Neural progenitor cell (in vitro differentiated cells): Measurements from ENCODE around the gene ZNF691.

ENCODE experiments used
- EZH2 ChIP-seq: fragments of 200-600 bp; sonication (generic); IDR thresholded peaks from 2 replicates; pipeline ENCODE4 v1.6.1; 2017; ENCODE audit warnings: antibody characterized with exemption, mild to moderate bottlenecking, moderate library complexity
- TF ChIP-seq, protein P1 (sequence below): fragments of 200-600 bp; sonication (generic); IDR thresholded peaks from 2 replicates; pipeline ENCODE4 v1.5.1; 2017; ENCODE audit warnings: antibody characterized with exemption, mild to moderate bottlenecking

DNA sequence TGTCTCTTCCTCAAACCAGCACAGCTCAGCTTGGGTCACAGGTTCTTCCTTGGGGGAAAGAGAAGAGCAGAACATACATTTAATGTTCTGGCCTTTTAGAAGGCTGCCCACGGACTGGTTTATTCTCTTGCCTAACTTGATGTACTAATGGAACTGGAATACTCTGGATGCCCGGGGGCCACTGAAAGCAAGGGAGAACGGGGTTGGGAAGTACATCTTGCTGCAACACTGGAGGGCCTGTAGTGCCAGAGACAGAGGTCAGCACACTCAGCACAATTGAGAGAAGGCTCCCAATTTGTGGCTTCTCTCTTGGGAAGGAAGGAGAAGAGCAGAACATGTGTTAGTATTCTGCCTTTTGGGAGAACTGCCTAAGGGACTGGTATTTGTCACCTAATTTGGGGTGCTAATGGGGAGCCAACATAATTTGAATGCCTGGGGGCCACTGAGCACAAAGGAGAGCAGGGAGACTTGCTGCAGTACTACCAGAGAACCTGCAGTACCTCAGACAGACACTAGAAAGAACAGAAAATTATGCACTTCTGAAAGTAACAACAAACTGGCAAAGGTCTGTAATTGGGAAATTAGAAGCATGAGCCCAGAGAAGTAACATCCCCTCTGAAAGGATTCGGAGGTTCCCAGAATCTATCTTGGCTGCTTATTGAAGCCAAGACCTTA, 14.1 kb downstream of the ZNF691 start:
- TF ChIP-seq, protein P1, sequence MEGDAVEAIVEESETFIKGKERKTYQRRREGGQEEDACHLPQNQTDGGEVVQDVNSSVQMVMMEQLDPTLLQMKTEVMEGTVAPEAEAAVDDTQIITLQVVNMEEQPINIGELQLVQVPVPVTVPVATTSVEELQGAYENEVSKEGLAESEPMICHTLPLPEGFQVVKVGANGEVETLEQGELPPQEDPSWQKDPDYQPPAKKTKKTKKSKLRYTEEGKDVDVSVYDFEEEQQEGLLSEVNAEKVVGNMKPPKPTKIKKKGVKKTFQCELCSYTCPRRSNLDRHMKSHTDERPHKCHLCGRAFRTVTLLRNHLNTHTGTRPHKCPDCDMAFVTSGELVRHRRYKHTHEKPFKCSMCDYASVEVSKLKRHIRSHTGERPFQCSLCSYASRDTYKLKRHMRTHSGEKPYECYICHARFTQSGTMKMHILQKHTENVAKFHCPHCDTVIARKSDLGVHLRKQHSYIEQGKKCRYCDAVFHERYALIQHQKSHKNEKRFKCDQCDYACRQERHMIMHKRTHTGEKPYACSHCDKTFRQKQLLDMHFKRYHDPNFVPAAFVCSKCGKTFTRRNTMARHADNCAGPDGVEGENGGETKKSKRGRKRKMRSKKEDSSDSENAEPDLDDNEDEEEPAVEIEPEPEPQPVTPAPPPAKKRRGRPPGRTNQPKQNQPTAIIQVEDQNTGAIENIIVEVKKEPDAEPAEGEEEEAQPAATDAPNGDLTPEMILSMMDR: no peak
- TF ChIP-seq EZH2: no peak
